GM12891 (cell line): Measurements from ENCODE around the gene CPSF4L.
A peak's percentile ranks its signal among the peaks of the same experiment; 100 is the strongest.

Experiments used
- DNase-seq: peaks from one replicate; pipeline ENCODE4 v3.0.0; 2011; ENCODE audit warnings: low spot score; ENCODE audit not compliant: insufficient read length
- FAIRE-seq: peaks from 2 replicates; lab custom pipeline; 2011; peaks lifted over from hg19 to GRCh38; lab: Jason Lieb, UNC
- PAX5 ChIP-seq: IDR thresholded peaks from 2 replicates; pipeline ENCODE4 v1.6.1; 2011; ENCODE audit warnings: low read length, moderate library complexity, mild to moderate bottlenecking; ENCODE audit not compliant: insufficient read depth, severe bottlenecking
- POLR2A ChIP-seq: IDR thresholded peaks from 2 replicates; pipeline ENCODE4 v1.6.1; 2011; ENCODE audit warnings: low read depth, low read length, control low read depth
- POLR2AphosphoS5 ChIP-seq: IDR thresholded peaks from 2 replicates; pipeline ENCODE4 v1.6.1; 2011; ENCODE audit warnings: low read depth, low read length, control low read depth
- POU2F2 ChIP-seq: IDR thresholded peaks from 2 replicates; pipeline ENCODE4 v1.6.1; 2011; ENCODE audit warnings: low read depth, mild to moderate bottlenecking, control low read depth, low read length, moderate library complexity
- SPI1 ChIP-seq: IDR thresholded peaks from 2 replicates; pipeline ENCODE4 v1.6.1; 2011; ENCODE audit warnings: low read depth, low read length, control low read depth
- TAF1 ChIP-seq: IDR thresholded peaks from 2 replicates; pipeline ENCODE4 v1.6.1; 2011; ENCODE audit warnings: low read depth, low read length, control low read depth

Gene CPSF4L

GRCh38 chr17:73224237-73224636 is 37.4 kb downstream of the CPSF4L start:
- FAIRE-seq (no peak), DNase-seq (no peak)
- TF ChIP-seq SPI1 (no peak), POLR2AphosphoS5 (no peak), PAX5 (no peak), TAF1 (no peak), POLR2A (no peak), POU2F2 (no peak)

GRCh38 chr17:73223626-73224230 is 38.0 kb downstream of the CPSF4L start:
- FAIRE-seq (no peak), DNase-seq (no peak)
- no peak for TF ChIP-seq POLR2A
- TF ChIP-seq PAX5 = no peak
- no peak for TF ChIP-seq SPI1
- no peak for TF ChIP-seq POU2F2
- TF ChIP-seq POLR2AphosphoS5 = no peak
- no peak for TF ChIP-seq TAF1

GRCh38 chr17:73215447-73215846 is 46.2 kb downstream of the CPSF4L start:
- TF ChIP-seq POLR2AphosphoS5 (no peak), POLR2A (no peak), TAF1 (no peak), PAX5 (no peak), SPI1 (no peak), POU2F2 (no peak)
- FAIRE-seq (no peak), DNase-seq (no peak)

- TF ChIP-seq TAF1 (no peak), SPI1 (no peak), POU2F2 (no peak), POLR2A (no peak)
- DNase-seq = no peak
- FAIRE-seq = no peak
Measured at GRCh38 chr17:73214851-73215250, 46.8 kb downstream of the CPSF4L start.

- FAIRE-seq = no peak
Measured at GRCh38 chr17:73214008-73214407, 47.7 kb downstream of the CPSF4L start.

GRCh38 chr17:73211745-73212144 is 49.9 kb downstream of the CPSF4L start:
- TF ChIP-seq POU2F2 = no peak
- TF ChIP-seq TAF1 = no peak
- DNase-seq = no peak
- FAIRE-seq = no peak

More at GRCh38 chr17:73214008-73214407, 47.7 kb downstream of the CPSF4L start:
- no peak for DNase-seq
- TF ChIP-seq POLR2A (no peak), POLR2AphosphoS5 (no peak), TAF1 (no peak), PAX5 (no peak), POU2F2 (no peak), SPI1 (no peak)

GRCh38 chr17:73210002-73210678 is 51.5 kb downstream of the CPSF4L start:
- DNase-seq (no peak), FAIRE-seq (no peak)
- no peak for TF ChIP-seq SPI1
- no peak for TF ChIP-seq POLR2AphosphoS5
- TF ChIP-seq POLR2A = no peak
- TF ChIP-seq PAX5 = no peak
- no peak for TF ChIP-seq TAF1
- TF ChIP-seq POU2F2 = no peak

GRCh38 chr17:73209436-73209835 is 52.2 kb downstream of the CPSF4L start:
- DNase-seq (no peak), FAIRE-seq (no peak)
- TF ChIP-seq TAF1 (no peak), SPI1 (no peak), POU2F2 (no peak), PAX5 (no peak), POLR2A (no peak), POLR2AphosphoS5 (0 out of 2 replicates have a peak, but pooled peaks have one; percentile 32)

GRCh38 chr17:73208139-73208827 is 53.4 kb downstream of the CPSF4L start:
- TF ChIP-seq POLR2AphosphoS5 = no peak
- no peak for TF ChIP-seq PAX5
- DNase-seq (no peak), FAIRE-seq (no peak)

- no peak for DNase-seq
- TF ChIP-seq POLR2AphosphoS5 (no peak), POLR2A (no peak), SPI1 (no peak), TAF1 (no peak), POU2F2 (no peak), PAX5 (no peak)
- FAIRE-seq = no peak
Measured at GRCh38 chr17:73205459-73205961, 56.2 kb downstream of the CPSF4L start.

- FAIRE-seq = no peak
- no peak for TF ChIP-seq POLR2AphosphoS5
- TF ChIP-seq POLR2A = no peak
- no peak for TF ChIP-seq PAX5
- no peak for DNase-seq
Measured at GRCh38 chr17:73203788-73204479, 57.7 kb downstream of the CPSF4L start.
